ENCODE measurements around the gene TAF13.
A peak's percentile ranks its signal among the peaks of the same experiment; 100 is the strongest.
"Not testable (repeated sequence)": the region's sequence is repeated elsewhere in the genome, so short reads cannot be mapped to it uniquely, and the experiment has no call there.

TAF13 gene

DNA sequence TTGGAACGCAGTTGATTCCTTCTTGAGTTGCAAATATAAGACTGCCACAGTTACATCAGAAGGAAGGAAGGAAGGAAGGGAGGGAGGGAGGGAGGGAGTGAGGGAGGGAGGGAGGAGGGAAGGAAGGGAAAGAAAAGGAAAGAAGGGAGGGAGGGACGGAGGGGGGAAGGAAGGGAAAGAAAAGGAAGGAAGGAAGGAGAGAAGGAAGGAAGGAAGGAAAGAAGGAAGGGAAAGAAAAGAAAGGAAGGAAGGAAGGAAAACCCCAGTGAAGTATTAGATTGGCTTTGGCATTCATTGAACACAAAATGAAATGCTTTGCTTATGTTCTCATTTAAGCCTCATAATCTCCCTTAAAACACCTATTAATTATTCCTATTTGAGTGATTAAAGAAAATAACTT lies 27.5 kb downstream of the TAF13 start:
- DNase-seq (ENCODE audit: low read depth in 1 of 2, low spot score in 1 of 2): no peak

DNA sequence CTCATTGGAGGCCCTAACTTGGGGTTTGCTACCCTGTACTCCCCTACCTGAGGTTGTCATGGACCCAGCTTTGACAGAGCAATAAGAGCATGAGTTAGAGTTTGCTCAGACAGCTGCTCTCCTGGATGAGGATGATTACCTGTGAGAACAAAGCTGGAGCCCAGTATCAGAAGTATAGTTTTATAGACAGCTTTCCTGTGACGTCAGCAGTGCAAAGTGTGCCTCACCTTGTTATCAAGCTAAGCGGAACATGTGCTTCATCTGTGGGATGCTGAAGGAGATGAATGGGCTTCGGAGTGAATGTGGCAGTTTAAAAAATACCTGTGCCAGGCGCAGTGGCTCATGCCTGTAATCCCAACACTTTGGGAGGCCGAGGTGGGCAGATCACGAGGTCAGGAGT lies 28.5 kb downstream of the TAF13 start:
- DNase-seq (ENCODE audit: low read depth in 1 of 2, low spot score in 1 of 2): no peak

DNA sequence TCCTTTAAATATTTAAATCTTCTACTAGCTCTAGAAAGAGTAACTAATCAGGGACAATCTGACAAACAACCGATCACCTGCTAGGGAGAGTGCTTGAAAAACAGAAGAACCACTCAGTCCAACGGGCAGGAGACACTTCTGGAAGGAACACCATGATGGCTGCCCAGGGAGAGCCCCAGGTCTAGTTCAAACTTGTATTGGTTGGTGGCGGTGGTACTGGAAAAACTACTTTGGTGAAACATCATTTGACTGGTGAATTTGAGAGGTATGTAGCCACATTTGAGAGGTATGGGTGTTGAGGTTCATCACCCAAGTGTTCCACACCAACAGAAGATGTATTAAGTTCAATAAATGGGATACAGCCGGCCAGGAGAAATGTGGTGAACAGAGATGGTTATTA lies 29.1 kb downstream of the TAF13 start:
- DNase-seq (ENCODE audit: low read depth in 1 of 2, low spot score in 1 of 2): no peak

DNA sequence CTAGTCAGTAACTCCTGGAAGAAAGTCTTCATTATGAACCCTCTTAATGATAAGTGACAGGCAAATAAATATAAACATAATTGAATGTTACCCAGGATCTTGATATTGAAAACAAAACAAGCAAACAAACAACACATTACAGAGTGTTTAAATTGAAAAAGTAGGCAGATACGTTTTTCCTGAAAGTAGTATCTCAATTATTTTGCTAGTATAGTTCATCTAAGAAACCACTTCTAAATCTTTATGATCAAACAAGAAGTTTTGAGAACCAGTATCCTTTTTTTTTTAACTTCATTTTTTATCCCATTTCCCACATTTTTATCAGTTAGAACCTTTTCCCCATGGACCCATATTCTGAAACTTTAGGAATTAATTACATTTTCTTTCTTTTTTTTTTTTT lies 30.2 kb downstream of the TAF13 start:
- DNase-seq (ENCODE audit: low read depth in 1 of 2, low spot score in 1 of 2): no peak

DNA sequence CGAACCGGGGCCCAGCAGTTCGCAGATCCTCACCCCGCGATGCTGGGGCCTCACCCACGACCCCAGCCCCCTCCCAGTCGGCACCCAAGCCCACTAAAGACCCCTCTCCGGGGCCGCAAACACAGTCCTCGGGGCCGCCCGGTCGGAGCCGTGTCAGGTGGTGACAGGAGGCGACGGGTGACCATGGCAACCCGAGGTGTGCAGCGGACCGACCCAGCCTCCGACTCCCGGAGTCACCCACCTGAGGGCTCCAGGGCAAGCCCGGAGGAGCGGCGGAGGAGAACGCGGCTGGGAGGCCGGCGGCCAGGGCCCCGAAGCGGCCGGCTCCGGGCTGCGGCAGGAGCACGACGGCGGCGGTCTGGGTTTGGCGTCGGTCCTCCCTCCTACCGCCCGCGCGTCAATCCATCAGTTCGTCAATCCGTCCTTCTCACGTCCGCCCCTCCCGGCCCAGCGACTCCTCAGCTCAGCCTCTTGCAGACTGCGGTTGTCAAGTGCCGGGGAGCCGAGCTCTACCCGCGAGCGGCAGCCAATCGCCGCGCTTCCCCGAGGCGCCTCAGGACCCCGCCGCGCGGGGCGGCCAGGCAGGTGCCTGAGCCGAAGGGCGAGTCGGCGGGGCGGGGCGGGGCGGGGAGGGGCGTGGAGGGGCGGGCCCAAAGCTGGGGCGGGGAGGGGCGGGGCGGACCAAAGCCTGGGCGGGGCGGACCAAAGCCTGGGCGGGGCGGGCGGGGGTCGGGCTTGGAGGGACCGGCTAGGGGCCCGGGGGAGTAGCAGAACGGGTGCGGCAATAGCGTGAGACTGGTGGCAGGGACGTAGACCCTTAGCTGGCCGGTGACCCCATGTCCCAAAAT lies 34.0 kb downstream of the TAF13 start, which contains the start of gene WDR47:
TSS of gene WDR47 (minus strand) at position 482 of the 848 bp plus-strand sequence. CDS start 18,590 bp downstream, outside the sequence.
- peak; percentile 88 to 94 for DNase-seq (ENCODE audit: low read depth in 1 of 2, low spot score in 1 of 2)

DNA sequence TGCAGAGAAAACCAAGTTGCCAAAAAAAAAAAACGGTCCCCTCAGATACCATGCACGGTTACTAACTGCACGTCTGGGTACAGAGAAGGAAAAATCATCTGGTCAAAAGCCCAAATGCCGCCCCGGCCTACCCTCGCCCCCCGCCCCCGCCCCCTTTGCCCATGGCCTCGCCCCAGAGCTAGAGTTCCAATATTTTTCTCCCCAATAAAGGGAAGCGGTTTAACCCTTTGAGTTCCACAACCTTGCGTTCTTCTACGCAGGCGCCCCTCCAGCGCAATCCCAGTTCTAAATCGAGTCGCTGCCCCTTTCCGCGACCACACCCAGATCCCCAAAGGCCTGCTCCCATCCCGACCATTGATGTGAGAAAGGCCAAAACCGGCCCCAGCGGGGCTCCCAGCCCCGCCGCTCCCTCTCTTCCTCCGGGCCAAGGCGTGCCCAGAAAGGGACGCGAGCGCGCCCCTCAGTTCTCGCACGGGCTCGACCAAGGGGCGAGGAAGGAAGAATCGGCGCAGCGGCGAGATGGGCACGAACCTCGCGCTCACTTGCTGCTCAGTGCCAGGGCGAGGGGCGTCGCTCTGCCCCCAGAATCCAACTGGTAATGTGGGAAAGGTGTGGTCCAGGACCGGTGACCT lies 34.7 kb downstream of the TAF13 start:
- peak in 1 of 2 donors; percentile 1 for DNase-seq (ENCODE audit: low read depth in 1 of 2, low spot score in 1 of 2)

DNA sequence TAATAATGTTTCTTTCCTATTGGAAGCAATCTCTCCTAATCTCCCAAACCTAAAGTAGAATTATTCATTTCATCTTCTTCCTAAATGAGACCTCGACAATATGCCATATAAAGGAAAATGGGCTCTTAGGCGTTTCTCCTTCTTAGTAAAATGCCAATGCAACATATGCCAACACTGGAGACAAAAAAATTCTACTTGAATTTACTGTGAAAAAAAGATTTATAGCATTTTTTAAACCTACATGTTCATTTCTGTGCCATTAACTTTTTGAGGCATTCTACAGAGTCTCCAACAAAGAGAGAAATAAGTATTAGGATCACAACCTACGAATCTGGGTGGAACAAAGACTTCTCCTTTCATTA lies 35.2 kb downstream of the TAF13 start:
- no peak for DNase-seq (ENCODE audit: low read depth in 1 of 2, low spot score in 1 of 2)

DNA sequence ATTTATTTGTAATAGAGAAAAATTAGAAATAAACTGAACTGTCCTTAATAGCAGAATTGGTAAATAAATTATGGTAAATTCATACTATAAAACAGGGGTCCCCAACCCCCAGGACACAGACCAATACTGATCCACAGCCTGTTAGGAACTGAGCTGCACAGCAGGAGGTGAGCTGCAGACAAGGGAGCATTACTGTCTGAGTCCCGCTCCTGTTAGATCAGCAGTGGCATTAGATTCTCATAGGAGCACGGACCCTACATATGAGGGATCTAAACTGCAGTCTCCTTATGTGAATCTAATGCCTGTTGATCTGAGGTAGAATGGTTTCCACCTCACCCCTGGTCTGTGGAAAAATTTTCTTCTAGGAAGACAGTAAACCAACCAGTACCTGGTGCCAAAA lies 41.4 kb downstream of the TAF13 start:
- DNase-seq (ENCODE audit: low read depth in 1 of 2, low spot score in 1 of 2): no peak

DNA sequence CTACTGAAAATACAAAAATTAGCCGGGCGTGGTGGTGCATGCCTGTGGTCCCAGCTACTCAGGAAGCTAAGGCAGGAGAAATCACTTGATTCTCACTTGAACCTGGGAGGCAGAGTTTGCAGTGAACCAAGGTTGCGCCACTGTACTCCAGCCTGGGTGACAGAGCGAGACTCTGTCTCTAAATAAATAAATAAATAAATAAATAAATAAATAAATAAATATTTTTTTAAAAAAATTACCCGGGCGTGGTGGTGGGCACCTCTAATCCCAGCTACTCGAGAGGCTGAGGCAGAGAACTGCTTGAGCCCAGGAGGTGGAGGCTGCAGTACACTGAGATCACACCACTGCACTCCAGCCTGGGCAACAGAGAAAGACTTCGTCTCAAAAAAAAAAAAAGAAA lies 46.3 kb downstream of the TAF13 start:
- DNase-seq (ENCODE audit: low read depth in 1 of 2, low spot score in 1 of 2): not testable (repeated sequence)

DNA sequence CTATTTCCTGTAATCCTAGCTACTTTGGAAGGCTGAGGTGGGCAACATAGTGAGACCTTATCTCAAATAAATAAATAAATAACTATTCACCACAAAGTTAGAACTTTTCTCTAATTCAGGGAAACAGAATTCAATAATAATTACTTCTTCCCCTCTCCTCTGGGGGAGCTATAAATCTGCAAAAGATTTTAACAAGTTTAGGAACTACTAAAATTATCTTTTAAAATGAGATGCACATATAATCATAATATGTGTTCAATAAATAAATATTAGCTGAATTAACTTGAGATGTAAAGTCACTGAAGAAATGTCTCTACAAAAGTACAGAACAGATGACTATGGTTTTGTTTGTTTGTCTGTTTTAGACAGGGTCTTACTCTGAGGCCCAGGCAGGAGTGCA lies 48.0 kb downstream of the TAF13 start:
- DNase-seq (ENCODE audit: low read depth in 1 of 2, low spot score in 1 of 2): no peak

DNA sequence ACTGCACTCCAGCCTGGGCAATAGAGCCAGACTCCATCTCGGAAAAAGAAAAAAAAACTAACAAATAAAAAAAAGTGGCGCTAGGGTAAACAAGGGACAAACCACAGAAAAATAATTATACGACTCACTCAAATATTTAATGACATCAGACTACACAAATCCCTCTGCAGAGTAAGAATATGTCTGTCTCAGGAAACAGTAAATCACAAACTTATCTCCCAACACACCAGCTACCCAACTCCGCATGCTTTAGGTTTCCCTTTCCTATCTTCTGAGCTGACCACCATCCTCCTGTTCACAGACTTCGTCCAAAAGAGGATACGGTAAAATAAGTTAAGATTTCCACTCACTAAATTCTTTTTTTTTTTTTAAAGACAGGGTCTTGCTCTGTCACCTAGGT lies 50.1 kb downstream of the TAF13 start:
- no peak for DNase-seq (ENCODE audit: low read depth in 1 of 2, low spot score in 1 of 2)

DNA sequence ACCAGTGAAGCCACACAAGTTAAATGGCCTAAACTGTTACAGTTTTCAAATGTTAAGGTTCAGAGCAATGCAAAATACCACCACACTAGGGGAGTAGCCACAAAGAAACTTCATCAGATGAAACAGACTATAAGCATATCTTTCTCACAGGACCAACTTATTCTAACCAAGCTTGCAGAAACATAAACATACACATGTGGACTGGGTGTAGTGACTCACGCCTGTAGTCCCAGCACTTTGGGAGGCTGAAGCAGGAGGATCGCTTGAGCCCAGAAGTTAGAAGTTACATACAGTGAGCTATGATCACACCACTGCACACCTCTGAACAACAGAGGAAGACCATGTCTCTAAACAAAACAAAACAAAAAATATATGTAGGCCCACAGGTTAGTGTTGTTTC lies 51.2 kb downstream of the TAF13 start:
- no peak for DNase-seq (ENCODE audit: low read depth in 1 of 2, low spot score in 1 of 2)

DNA sequence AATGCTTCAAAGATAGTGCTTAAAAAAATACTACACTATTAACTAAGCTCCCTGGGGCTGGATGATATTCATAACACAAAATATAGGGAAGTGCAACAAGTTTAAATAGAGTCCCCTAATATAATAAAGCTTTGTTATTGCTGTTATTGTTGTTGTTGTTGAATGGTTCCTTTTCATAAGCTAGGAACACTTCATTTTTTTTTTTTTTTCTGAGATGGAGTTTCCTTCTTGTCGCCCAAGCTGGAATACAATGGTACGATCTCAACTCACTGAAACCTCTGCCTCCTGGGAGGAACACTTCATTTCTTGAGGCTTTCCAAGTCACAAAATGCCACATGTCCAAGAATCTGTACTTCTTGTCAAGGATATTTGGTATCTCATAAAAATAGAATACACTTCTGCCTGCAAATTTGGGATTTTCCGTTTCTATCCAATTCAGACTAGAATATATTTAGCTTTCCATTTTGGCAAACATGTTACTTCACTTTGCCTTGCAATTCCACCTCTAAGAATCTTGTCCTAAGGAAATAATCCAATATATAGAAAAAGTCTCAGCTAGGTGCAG lies 55.0 kb downstream of the TAF13 start:
- no peak for DNase-seq (ENCODE audit: low read depth in 1 of 2, low spot score in 1 of 2)

DNA sequence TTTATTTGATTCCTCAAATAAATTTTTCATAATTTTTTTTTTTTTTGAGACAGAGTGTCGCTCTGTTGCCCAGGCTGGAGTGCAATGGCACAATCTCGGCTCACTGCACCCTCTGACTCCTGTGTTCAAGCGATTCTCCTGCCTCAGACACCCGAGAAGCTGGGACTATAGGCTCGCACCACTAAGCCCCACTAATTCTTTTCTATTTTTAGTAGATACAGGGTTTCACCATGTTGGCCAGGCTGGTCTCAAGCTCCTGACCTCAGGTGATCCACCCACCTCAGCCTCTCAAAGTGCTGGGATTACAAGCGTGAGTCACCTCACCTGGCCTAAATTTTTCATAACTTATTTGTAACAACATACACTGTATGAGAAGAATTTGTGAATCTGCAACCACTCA lies 58.1 kb downstream of the TAF13 start:
- not testable (repeated sequence) for DNase-seq (ENCODE audit: low read depth in 1 of 2, low spot score in 1 of 2)

DNA sequence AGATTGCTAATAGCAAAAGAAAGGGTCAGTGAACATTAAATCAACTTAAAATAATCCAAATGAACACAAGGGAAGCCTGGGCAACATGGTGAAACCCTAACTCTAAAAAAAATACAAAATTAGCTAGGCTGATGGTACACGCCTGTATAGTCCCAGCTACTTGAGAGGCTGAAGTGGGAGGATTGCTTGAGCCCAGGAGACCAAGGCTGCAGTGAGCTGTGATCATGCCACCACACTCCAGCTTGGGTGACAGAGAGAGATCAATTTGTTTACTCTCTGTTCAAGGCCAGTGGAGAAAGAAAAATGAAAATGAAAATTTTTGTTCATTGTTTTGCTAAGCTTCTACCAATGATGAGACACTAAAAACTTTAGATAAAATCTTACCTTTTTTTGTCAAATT lies 58.7 kb downstream of the TAF13 start:
- no peak for DNase-seq (ENCODE audit: low read depth in 1 of 2, low spot score in 1 of 2)

All from stimulated activated CD4-positive, alpha-beta T cell treated with anti-CD3 and anti-CD28 coated beads, Interleukin-15, amount 100 ng/mL, for 1 hour (primary cell).